CD14-positive monocyte (primary cell): ENCODE measurements around the gene ZNF267. TPM values are rescaled to one million over a fixed set of nuclear protein-coding genes. Genes with fewer than 3 reads are reported as not detected.

ENCODE experiments used
- DNase-seq, 3 donors: peaks; one replicate each; pipeline ENCODE4 v3.0.0-alpha.2; 2011 to 2022
- H2AFZ ChIP-seq: 2 replicates; pipeline ENCODE4 v1.6.0; 2012; ENCODE audit warnings: mild to moderate bottlenecking, low read depth, low read length, inconsistent platforms; ENCODE audit not compliant: insufficient read depth, poor library complexity, severe bottlenecking
- H3K27ac ChIP-seq, 2 donors: 1 replicate in 1 of 2; 2 replicates in 1 of 2; pipeline ENCODE4 v1.5.1; 2012 to 2013; ENCODE audit warnings: low read length in 2 of 2, control low read depth in 1 of 2, inconsistent platforms in 1 of 2, low read depth in 1 of 2, mild to moderate bottlenecking in 1 of 2
- H3K27me3 ChIP-seq, 2 donors: one replicate each; pipeline versions ENCODE4 v1.6.0 to v1.6.1; 2011 to 2013; ENCODE audit warnings: low read length in 2 of 2; ENCODE audit not compliant: control insufficient read depth in 2 of 2, insufficient read depth in 2 of 2
- H3K36me3 ChIP-seq, 2 donors: replicated peaks in 1 of 2; 1 replicate in 1 of 2; 2 replicates in 1 of 2; pipeline versions ENCODE4 v1.5.1 to v1.6.1; 2012 to 2013; ENCODE audit warnings: low read length in 2 of 2, control low read depth in 1 of 2, inconsistent platforms in 1 of 2, mild to moderate bottlenecking in 1 of 2; ENCODE audit not compliant: insufficient read depth in 2 of 2, control insufficient read depth in 1 of 2
- H3K4me1 ChIP-seq, 2 donors: 1 replicate in 1 of 2; 2 replicates in 1 of 2; pipeline versions ENCODE4 v1.5.1 to v1.6.1; 2012 to 2013; ENCODE audit warnings: low read length in 2 of 2, control low read depth in 1 of 2, inconsistent platforms in 1 of 2, mild to moderate bottlenecking in 1 of 2, moderate library complexity in 1 of 2; ENCODE audit not compliant: insufficient read depth in 2 of 2, control insufficient read depth in 1 of 2
- H3K4me2 ChIP-seq: replicated peaks from 2 replicates; pipeline ENCODE3; 2012; ENCODE audit warnings: low read length, moderate library complexity, mild to moderate bottlenecking; ENCODE audit not compliant: poor library complexity, severe bottlenecking; ENCODE audit errors: extremely low read depth
- H3K4me3 ChIP-seq, 3 experiments: fragments of 200-600 bp in 1 of 3; sonication (generic) in 1 of 3; replicated peaks in 1 of 3; 1 replicate in 2 of 3; 2 replicates in 1 of 3; pipeline ENCODE4 v1.5.1; 2011 to 2013; ENCODE audit warnings: low read length in 3 of 3, mild to moderate bottlenecking in 3 of 3, control low read depth in 2 of 3, low read depth in 2 of 3, inconsistent platforms in 1 of 3, moderate library complexity in 1 of 3
- H3K79me2 ChIP-seq: 2 replicates; pipeline ENCODE4 v1.6.0; 2012; ENCODE audit warnings: mild to moderate bottlenecking, control low read depth, inconsistent platforms, low read length, moderate library complexity; ENCODE audit not compliant: insufficient read depth
- H3K9ac ChIP-seq: 2 replicates; pipeline ENCODE4 v1.6.0; 2017; ENCODE audit warnings: low read length, mild to moderate bottlenecking; ENCODE audit not compliant: insufficient read depth, poor library complexity, severe bottlenecking
- H3K9me3 ChIP-seq, 2 donors: replicated peaks in 1 of 2; 1 replicate in 1 of 2; 2 replicates in 1 of 2; pipeline versions ENCODE4 v1.5.1 to v1.6.1; 2012 to 2013; ENCODE audit warnings: low read length in 2 of 2, control low read depth in 1 of 2; ENCODE audit not compliant: control insufficient read depth in 1 of 2, insufficient read depth in 1 of 2
- H4K20me1 ChIP-seq: 2 replicates; pipeline ENCODE4 v1.6.0; 2012; ENCODE audit warnings: mild to moderate bottlenecking, low read length, control low read depth, moderate library complexity; ENCODE audit not compliant: insufficient read depth
- H3K27ac Mint-ChIP-seq, 7 donors: one replicate each; pipeline ENCODE4 v1.8.0; 2020; ENCODE audit warnings: mild to moderate bottlenecking in 7 of 7, mixed read lengths in 7 of 7, moderate library complexity in 6 of 7, inconsistent platforms in 2 of 7
- H3K27me3 Mint-ChIP-seq, 3 donors: one replicate each; pipeline ENCODE4 v1.8.0; 2021 to 2022; ENCODE audit warnings: low read depth in 3 of 3, mild to moderate bottlenecking in 3 of 3, mixed read lengths in 3 of 3, moderate library complexity in 3 of 3, inconsistent platforms in 1 of 3
- H3K36me3 Mint-ChIP-seq, 2 donors: one replicate each; pipeline ENCODE4 v1.8.0; 2020; ENCODE audit warnings: mixed read lengths in 2 of 2, inconsistent platforms in 1 of 2, mild to moderate bottlenecking in 1 of 2
- H3K4me1 Mint-ChIP-seq: one replicate; pipeline ENCODE4 v1.8.0; 2020; ENCODE audit warnings: mild to moderate bottlenecking, mixed read lengths
- H3K4me3 Mint-ChIP-seq, 2 donors: one replicate each; pipeline ENCODE4 v1.8.0; 2020; ENCODE audit warnings: mild to moderate bottlenecking in 2 of 2, mixed read lengths in 2 of 2, moderate library complexity in 1 of 2
- H3K9me3 Mint-ChIP-seq, 7 donors: one replicate each; pipeline ENCODE4 v1.8.0; 2020 to 2022; ENCODE audit warnings: mixed read lengths in 7 of 7, mild to moderate bottlenecking in 6 of 7, moderate library complexity in 6 of 7, inconsistent platforms in 2 of 7
- CTCF ChIP-seq: fragments of 200-600 bp; IDR thresholded peaks from one replicate; pipeline ENCODE4 v1.8.0; 2022; ENCODE audit warnings: antibody characterized with exemption, mild to moderate bottlenecking
- WGBS: methylation state at CpG from one replicate; pipeline ENCODE4 v1.1.5; 2013; ENCODE audit warnings: missing lambda C conversion rate; ENCODE audit not compliant: insufficient coverage; 5-methylcytosine and 5-hydroxymethylcytosine counted together
- intact Hi-C, 2 donors: fragments of 100-400 bp; cut with micrococcal nuclease; formaldehyde crosslinking; loops; one replicate each; pipeline versions ENCODE4 v1.15.0 to v1.15.1; 2023
- polyA plus RNA-seq, 3 donors: library from polyadenylated mRNA; depleted of rRNA in 1 of 3; unstranded in 2 of 3; stranded (reverse) in 1 of 3; fragments of 300-500 nt in 2 of 3; fragments of >200 nt in 1 of 3; fragmentation: Illumina TruSeq in 2 of 3; gene quantifications; 1 replicate in 2 of 3; 2 replicates in 1 of 3; pipeline ENCODE4 v1.2.3, GENCODE V29; 2012 to 2021

ZNF267 gene
- polyA plus RNA-seq, 3 donors: 13.5 to 23.8 (median 18.0) TPM

GRCh38 chr16:31868164-31868563 lies 5.4 kb upstream of the ZNF267 start:
- TF ChIP-seq CTCF: no peak
- Mint-ChIP-seq H3K4me1 (peaks cover 36% of the 10 kb centered on the region), H3K27ac (no peak overlapping the region), H3K4me3 (no peak overlapping the region), H3K9me3 (peaks cover 0 to 8% (median 0%) of the 10 kb centered on the region in 7 donors), H3K36me3 (no peaks in the 10 kb centered on the region), H3K27me3 (peaks cover 0 to 3% (median 2%) of the 10 kb centered on the region in 3 donors)
- intact Hi-C loops: loop anchor here (5.0 to 10.0 kb wide), 3 partner anchors 411 to 883 kb away; partner anchors contain the start of genes ARMC5 (in 2 of the 2), HSD3B7 (in 1 of the 2) and STX4 (in 1 of the 2)
- DNase-seq: no peak
- Histone ChIP-seq H3K4me3 (no peak overlapping the region), H3K4me2 (no peak overlapping the region), H4K20me1 (no peaks in the 10 kb centered on the region), H3K27me3 (no peaks in the 10 kb centered on the region), H3K79me2 (peaks cover 17% of the 10 kb centered on the region), H3K36me3 (no peaks in the 10 kb centered on the region), H3K9me3 (no peaks in the 10 kb centered on the region), H3K9ac (no peak overlapping the region), H3K4me1 (peaks cover 26 to 46% of the 10 kb centered on the region in 2 donors), H2AFZ (no peak overlapping the region), H3K27ac (peak overlapping the region in 1 of 2 donors; percentile 100)
- WGBS: no CpG with 5 or more reads among the region's 3 CpGs

GRCh38 chr16:31868691-31869167 lies 4.9 kb upstream of the ZNF267 start:
- Histone ChIP-seq H3K27me3 (no peaks in the 10 kb centered on the region), H2AFZ (peak overlapping the region; percentile 83), H3K79me2 (peaks cover 22% of the 10 kb centered on the region), H3K4me1 (peaks cover 29 to 49% of the 10 kb centered on the region in 2 donors), H3K4me3 (peak overlapping the region; percentile 10 to 74 (median 48)), H4K20me1 (no peaks in the 10 kb centered on the region), H3K27ac (peak overlapping the region; percentile 99 to 100), H3K4me2 (peak overlapping the region; percentile 81), H3K9ac (peak overlapping the region; percentile 82), H3K9me3 (no peaks in the 10 kb centered on the region), H3K36me3 (no peaks in the 10 kb centered on the region)
- peak; percentile 91 for TF ChIP-seq CTCF
- DNase-seq: peak; percentile 78 to 82 (median 82)
- H3K9me3 Mint-ChIP-seq: peaks cover 0 to 8% (median 0%) of the 10 kb centered on the region in 7 donors
- H3K4me3 Mint-ChIP-seq: peak overlapping the region; percentile 64 to 75
- H3K27me3 Mint-ChIP-seq: peaks cover 0 to 3% (median 2%) of the 10 kb centered on the region in 3 donors
- 0% methylated on average over 2 of the region's 8 CpGs for WGBS
- H3K36me3 Mint-ChIP-seq: no peaks in the 10 kb centered on the region
- intact Hi-C loops: loop anchor here (5.0 to 10.0 kb wide), 3 partner anchors 411 to 884 kb away; partner anchors contain the start of genes ARMC5 (in 2 of the 2), HSD3B7 (in 1 of the 2) and STX4 (in 1 of the 2)
- peaks cover 38% of the 10 kb centered on the region for H3K4me1 Mint-ChIP-seq
- peak overlapping the region; percentile 97 to 100 (median 99) for H3K27ac Mint-ChIP-seq
